ENCODE measurements around the gene MBP.

The MBP gene

GRCh38 chr18:77015771-77016710, 116.5 kb downstream of the MBP start:
- no peak for DNase-seq

- DNase-seq = no peak
These were observed 117.4 kb downstream of the MBP start for GRCh38 chr18:77015169-77015568.

GRCh38 chr18:77014538-77014937, 118.0 kb downstream of the MBP start:
- no peak for DNase-seq

- no peak for DNase-seq
These were observed 118.6 kb downstream of the MBP start for GRCh38 chr18:77013811-77014521.

GRCh38 chr18:77012806-77013541, 119.6 kb downstream of the MBP start:
- DNase-seq = no peak

GRCh38 chr18:77012120-77012519, 120.5 kb downstream of the MBP start:
- DNase-seq = no peak

GRCh38 chr18:77009675-77010074, 122.9 kb downstream of the MBP start:
- no peak for DNase-seq

- no peak for DNase-seq
These were observed 123.8 kb downstream of the MBP start for GRCh38 chr18:77008576-77009315.

- DNase-seq = no peak
These were observed 124.6 kb downstream of the MBP start for GRCh38 chr18:77008006-77008405.

GRCh38 chr18:77007251-77007650, 125.3 kb downstream of the MBP start:
- DNase-seq = no peak

GRCh38 chr18:77006305-77007175, 126.0 kb downstream of the MBP start:
- no peak for DNase-seq

- no peak for DNase-seq
These were observed 126.9 kb downstream of the MBP start for GRCh38 chr18:77005651-77006195.

GRCh38 chr18:77004555-77005380, 127.8 kb downstream of the MBP start:
- DNase-seq = no peak

- DNase-seq = no peak
These were observed 129.3 kb downstream of the MBP start for GRCh38 chr18:77003316-77003715.

GRCh38 chr18:77002496-77002895, 130.1 kb downstream of the MBP start:
- DNase-seq = no peak

GRCh38 chr18:77001979-77002378, 130.6 kb downstream of the MBP start:
- DNase-seq = no peak

- DNase-seq = no peak
These were observed 131.5 kb downstream of the MBP start for GRCh38 chr18:77001041-77001440.

GRCh38 chr18:77000527-77000926, 132.1 kb downstream of the MBP start:
- DNase-seq = no peak

GRCh38 chr18:76999077-76999476, 133.5 kb downstream of the MBP start:
- no peak for DNase-seq
